Stomach (tissue), 9 donors: ENCODE results near the gene PIP4K2C. TPM values are rescaled to one million over a fixed set of nuclear protein-coding genes. Genes with fewer than 3 reads are reported as not detected.
"Not testable (repeated sequence)": the region's sequence is repeated elsewhere in the genome, so short reads cannot be mapped to it uniquely, and the experiment has no call there.

ENCODE experiments used
- DNase-seq, 2 donors: peaks; one replicate each; pipeline versions ENCODE4 v3.0.0 to v3.0.0-alpha.2; 2013 to 2019
- H3K27ac ChIP-seq, 5 donors: fragments of 200-600 bp in 4 of 5; sonication (generic) in 4 of 5; one replicate each; pipeline ENCODE4 v1.5.1; 2013 to 2019; ENCODE audit warnings: mild to moderate bottlenecking in 1 of 5, moderate library complexity in 1 of 5
- H3K27me3 ChIP-seq, 3 donors: fragments of 200-600 bp; sonication (generic); one replicate each; pipeline ENCODE4 v1.5.1; 2017 to 2019; ENCODE audit warnings: mixed run types in 1 of 3
- H3K36me3 ChIP-seq, 4 donors: fragments of 200-600 bp; sonication (generic); 1 replicate in 3 of 4; 2 replicates in 1 of 4; pipeline ENCODE4 v1.5.1; 2016 to 2019
- H3K4me1 ChIP-seq, 4 donors: fragments of 200-600 bp; sonication (generic); one replicate each; pipeline ENCODE4 v1.5.1; 2016 to 2019
- H3K4me3 ChIP-seq, 4 donors: fragments of 200-600 bp; sonication (generic) in 3 of 4; one replicate each; pipeline ENCODE4 v1.5.1; 2016 to 2019; ENCODE audit warnings: mild to moderate bottlenecking in 1 of 4
- H3K9me3 ChIP-seq, 4 donors: fragments of 200-600 bp; sonication (generic); one replicate each; pipeline ENCODE4 v1.5.1; 2016 to 2019
- CTCF ChIP-seq, 7 experiments: fragments of 450-650 bp in 4 of 7; fragments of 200-600 bp in 3 of 7; sonication (generic) in 3 of 7; IDR thresholded peaks; one replicate each; pipeline ENCODE4 v1.5.1; 2016 to 2019; ENCODE audit warnings: antibody characterized with exemption in 7 of 7, control low read depth in 2 of 7, mild to moderate bottlenecking in 1 of 7
- EP300 ChIP-seq: sonication (generic); formaldehyde crosslinking; IDR thresholded peaks from one replicate; pipeline ENCODE4 v1.6.1; 2017; ENCODE audit warnings: antibody characterized with exemption
- POLR2A ChIP-seq, 4 donors: fragments of 450-650 bp; IDR thresholded peaks; one replicate each; pipeline ENCODE4 v1.6.1; 2016; ENCODE audit warnings: antibody characterized with exemption in 4 of 4, control low read depth in 2 of 4, mild to moderate bottlenecking in 1 of 4, moderate library complexity in 1 of 4
- POLR2AphosphoS5 ChIP-seq, 3 donors: sonication (generic); formaldehyde crosslinking; IDR thresholded peaks; one replicate each; pipeline ENCODE4 v1.6.1; 2016; ENCODE audit warnings: antibody characterized with exemption in 3 of 3
- WGBS, 5 donors: extraction: QIAGEN DNeasy Blood & Tissue Kit in 3 of 5; methylation state at CpG; one replicate each; pipeline versions ENCODE4 v1.1.5 to v1.1.7; 2013 to 2018; 5-methylcytosine and 5-hydroxymethylcytosine counted together
- intact Hi-C: fragments of 100-400 bp; cut with DNase I; formaldehyde crosslinking; loops from one replicate; pipeline ENCODE4 v1.15.1; 2023; ENCODE audit warnings: low total_unique reads
- polyA plus RNA-seq, 3 donors: library from polyadenylated mRNA; stranded (reverse); fragments of 200-250 nt; gene quantifications; one replicate each; pipeline ENCODE4 v1.2.3, GENCODE V29; 2013
- total RNA-seq, 5 donors: library from RNA; depleted of rRNA; stranded (reverse); fragments of >200 nt; gene quantifications; one replicate each; pipeline versions ENCODE4 v1.1.0 to v1.2.3, GENCODE V29; 2014 to 2016
- donor health status: healthy with polysubstance abuse.
- donor health status: Bipolar disorder and iron deficiency.
- donor health status: healthy.

The PIP4K2C gene
- total and polyA plus RNA-seq, 8 donors: 14.1 to 116 (median 35.5) TPM

- no peak overlapping the region for H3K4me3 ChIP-seq
- intact Hi-C loops: no loop called here
- no peak overlapping the region for H3K27ac ChIP-seq
- peaks cover under 1 to 2% (median under 1%) of the 10 kb centered on the region in 4 donors for H3K4me1 ChIP-seq
- peaks cover 0 to 4% (median 0%) of the 10 kb centered on the region in 4 donors for H3K36me3 ChIP-seq
- no peaks in the 10 kb centered on the region for H3K9me3 ChIP-seq
- TF ChIP-seq EP300 (no peak), CTCF (IDR thresholded peaks at IDR 0.05) (no peak), POLR2AphosphoS5 (IDR thresholded peaks at IDR 0.05) (no peak), POLR2A (IDR thresholded peaks at IDR 0.05) (no peak)
- no peak for DNase-seq
- 64 to 86% (median 79%) methylated on average over 2 of the region's 2 CpGs for WGBS, 5 donors
- peaks cover 0 to 13% (median 0%) of the 10 kb centered on the region in 3 donors for H3K27me3 ChIP-seq
These were observed 5.8 kb upstream of the PIP4K2C start for GRCh38 chr12:57585156-57585555.

- 82 to 92% (median 90%) methylated on average over 3 of the region's 3 CpGs for WGBS, 5 donors
- DNase-seq: no peak
- Histone ChIP-seq H3K27me3 (peaks cover 0 to 13% (median 0%) of the 10 kb centered on the region in 3 donors), H3K9me3 (no peaks in the 10 kb centered on the region), H3K4me3 (no peak overlapping the region), H3K4me1 (peaks cover 5 to 7% (median 7%) of the 10 kb centered on the region in 4 donors), H3K27ac (no peak overlapping the region), H3K36me3 (peaks cover 0 to 4% (median 0%) of the 10 kb centered on the region in 4 donors)
- intact Hi-C loops: no loop called here
- TF ChIP-seq EP300: no peak
- no peak for TF ChIP-seq CTCF (IDR thresholded peaks at IDR 0.05)
- TF ChIP-seq POLR2A (IDR thresholded peaks at IDR 0.05): no peak
- no peak for TF ChIP-seq POLR2AphosphoS5 (IDR thresholded peaks at IDR 0.05)
These were observed 4.9 kb upstream of the PIP4K2C start for GRCh38 chr12:57586128-57586527.

GRCh38 chr12:57586832-57587429, 4.1 kb upstream of the PIP4K2C start:
- 79 to 90% (median 86%) methylated on average over 3 of the region's 3 CpGs for WGBS, 5 donors
- H3K9me3 ChIP-seq: no peaks in the 10 kb centered on the region
- no peak overlapping the region for H3K27ac ChIP-seq
- no peak for TF ChIP-seq POLR2A (IDR thresholded peaks at IDR 0.05)
- no peak for TF ChIP-seq EP300
- TF ChIP-seq CTCF (IDR thresholded peaks at IDR 0.05): no peak
- no peak for TF ChIP-seq POLR2AphosphoS5 (IDR thresholded peaks at IDR 0.05)
- no peak overlapping the region for H3K4me3 ChIP-seq
- no peaks in the 10 kb centered on the region for H3K36me3 ChIP-seq
- peaks cover 10 to 14% (median 12%) of the 10 kb centered on the region in 4 donors for H3K4me1 ChIP-seq
- H3K27me3 ChIP-seq: peaks cover 0 to 13% (median 0%) of the 10 kb centered on the region in 3 donors
- DNase-seq: no peak
- intact Hi-C loops: no loop called here

- Histone ChIP-seq H3K27me3 (peaks cover 0 to 13% (median 0%) of the 10 kb centered on the region in 3 donors), H3K4me1 (peaks cover 22 to 31% (median 26%) of the 10 kb centered on the region in 4 donors)
- H3K4me3 ChIP-seq, H3K36me3 ChIP-seq, intact Hi-C loops, H3K27ac ChIP-seq, DNase-seq, H3K9me3 ChIP-seq: not testable (repeated sequence)
- WGBS, 5 donors: 82 to 88% (median 87%) methylated on average over 15 of the region's 15 CpGs
These were observed 1.9 kb upstream of the PIP4K2C start for GRCh38 chr12:57588951-57589610.

- H3K4me3 ChIP-seq: peak overlapping the region; percentile 70 to 88 (median 78)
- intact Hi-C loops: no loop called here
These were observed 521 bp upstream of the PIP4K2C start for GRCh38 chr12:57590479-57590863.

More at GRCh38 chr12:57590479-57590863, 521 bp upstream of the PIP4K2C start:
- H3K27me3 ChIP-seq: peaks cover 0 to 6% (median 0%) of the 10 kb centered on the region in 3 donors
- peaks cover 22 to 31% (median 26%) of the 10 kb centered on the region in 4 donors for H3K4me1 ChIP-seq
- peak overlapping the region in 4 of 5 donors; percentile 82 to 87 (median 83) for H3K27ac ChIP-seq
- no peak for TF ChIP-seq EP300
- TF ChIP-seq CTCF (IDR thresholded peaks at IDR 0.05): no peak
- no peak for TF ChIP-seq POLR2AphosphoS5 (IDR thresholded peaks at IDR 0.05)
- no peak for TF ChIP-seq POLR2A (IDR thresholded peaks at IDR 0.05)
- DNase-seq: no peak
- WGBS, 5 donors: 15 to 32% (median 20%) methylated on average over 2 of the region's 2 CpGs
- H3K9me3 ChIP-seq: no peaks in the 10 kb centered on the region
- H3K36me3 ChIP-seq: peaks cover 2 to 17% (median 14%) of the 10 kb centered on the region in 4 donors
